GM12875 (cell line): ENCODE measurements around the gene HSD3B2.

Experiments
- H3K4me3 ChIP-seq: one replicate; pipeline ENCODE4 v1.5.1; 2011; ENCODE audit warnings: low read depth, low read length, control low read depth
- TF ChIP-seq, protein P1 (sequence below): IDR thresholded peaks from 2 replicates; pipeline ENCODE4 v1.5.1; 2011; ENCODE audit warnings: low read depth, mild to moderate bottlenecking, control low read depth, inconsistent platforms, low read length, moderate library complexity, borderline replicate concordance; ENCODE audit not compliant: insufficient read depth

HSD3B2 gene

GRCh38 chr1:119435052-119435451 is 20.1 kb downstream of the HSD3B2 start:
- TF ChIP-seq, protein P1, sequence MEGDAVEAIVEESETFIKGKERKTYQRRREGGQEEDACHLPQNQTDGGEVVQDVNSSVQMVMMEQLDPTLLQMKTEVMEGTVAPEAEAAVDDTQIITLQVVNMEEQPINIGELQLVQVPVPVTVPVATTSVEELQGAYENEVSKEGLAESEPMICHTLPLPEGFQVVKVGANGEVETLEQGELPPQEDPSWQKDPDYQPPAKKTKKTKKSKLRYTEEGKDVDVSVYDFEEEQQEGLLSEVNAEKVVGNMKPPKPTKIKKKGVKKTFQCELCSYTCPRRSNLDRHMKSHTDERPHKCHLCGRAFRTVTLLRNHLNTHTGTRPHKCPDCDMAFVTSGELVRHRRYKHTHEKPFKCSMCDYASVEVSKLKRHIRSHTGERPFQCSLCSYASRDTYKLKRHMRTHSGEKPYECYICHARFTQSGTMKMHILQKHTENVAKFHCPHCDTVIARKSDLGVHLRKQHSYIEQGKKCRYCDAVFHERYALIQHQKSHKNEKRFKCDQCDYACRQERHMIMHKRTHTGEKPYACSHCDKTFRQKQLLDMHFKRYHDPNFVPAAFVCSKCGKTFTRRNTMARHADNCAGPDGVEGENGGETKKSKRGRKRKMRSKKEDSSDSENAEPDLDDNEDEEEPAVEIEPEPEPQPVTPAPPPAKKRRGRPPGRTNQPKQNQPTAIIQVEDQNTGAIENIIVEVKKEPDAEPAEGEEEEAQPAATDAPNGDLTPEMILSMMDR: no peak
- no peak overlapping the region for H3K4me3 ChIP-seq

- H3K4me3 ChIP-seq: no peak overlapping the region
- TF ChIP-seq, protein P1: no peak
Observed at GRCh38 chr1:119438761-119439160, 23.8 kb downstream of the HSD3B2 start.

DNA sequence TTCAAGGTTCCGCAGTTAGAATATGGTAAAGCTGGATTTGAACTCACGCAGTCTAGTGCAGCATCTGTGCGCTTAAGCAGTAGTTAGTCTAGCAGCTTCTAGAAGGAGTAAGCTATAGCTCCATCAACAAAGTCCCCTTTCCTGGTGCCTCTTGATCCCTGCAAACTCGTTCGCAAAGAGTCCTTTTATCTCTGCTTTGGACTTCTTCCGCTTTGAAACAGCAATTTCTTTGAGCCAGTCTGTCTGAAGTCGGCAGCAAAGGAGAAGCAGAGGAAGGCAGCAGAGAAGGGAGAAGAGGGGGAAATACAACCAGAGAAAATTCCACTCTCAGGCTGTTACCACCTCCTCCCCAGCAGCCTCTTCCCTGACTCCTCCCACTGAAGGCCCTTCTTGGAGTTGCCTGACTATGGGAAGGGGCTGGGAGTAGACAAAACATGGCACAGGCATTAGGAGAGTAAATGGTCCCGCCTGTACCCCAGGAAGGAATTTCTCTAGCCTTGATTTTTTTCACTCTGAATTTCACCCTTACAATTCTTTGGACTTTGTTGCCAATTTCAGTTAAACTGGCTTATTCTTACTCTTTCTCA is 25.9 kb downstream of the HSD3B2 start:
- TF ChIP-seq, protein P1: no peak
- H3K4me3 ChIP-seq: no peak overlapping the region

DNA sequence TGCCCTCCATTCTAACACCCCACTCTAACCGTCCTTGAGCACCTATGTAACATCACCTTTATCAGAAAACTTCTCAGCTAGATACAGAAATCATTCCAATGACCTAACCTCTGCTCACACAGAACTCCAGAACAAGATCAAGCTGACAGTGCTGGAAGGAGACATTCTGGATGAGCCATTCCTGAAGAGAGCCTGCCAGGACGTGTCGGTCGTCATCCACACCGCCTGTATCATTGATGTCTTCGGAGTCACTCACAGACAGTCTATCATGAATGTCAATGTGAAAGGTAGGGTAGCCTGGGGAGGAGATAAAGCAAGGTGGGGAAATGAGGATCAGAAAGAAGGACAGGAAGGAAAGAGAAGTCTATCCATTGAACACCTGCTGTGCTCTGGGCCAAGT is 27.8 kb downstream of the HSD3B2 start:
- no peak overlapping the region for H3K4me3 ChIP-seq
- TF ChIP-seq, protein P1: no peak

DNA sequence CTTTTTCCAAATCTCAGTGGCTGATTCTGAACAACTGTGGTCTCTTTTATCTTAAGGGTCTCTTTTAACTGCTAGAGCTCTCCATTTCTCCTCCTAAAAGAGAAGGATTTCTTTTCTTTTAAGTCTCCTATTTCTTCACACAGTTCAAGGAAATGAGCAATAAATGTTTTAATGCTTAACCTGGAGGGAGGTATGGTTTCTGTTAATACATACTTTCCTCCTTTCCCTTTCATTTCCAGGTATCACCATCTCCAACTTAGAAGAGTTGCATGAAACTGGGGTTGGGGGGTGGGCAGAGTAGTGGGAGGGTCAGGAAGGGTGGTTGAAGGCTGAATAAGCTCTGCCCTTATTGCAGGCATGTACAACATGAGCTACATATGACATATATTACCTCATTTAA is 31.4 kb downstream of the HSD3B2 start:
- TF ChIP-seq, protein P1: no peak

GRCh38 chr1:119447344-119448126 is 32.6 kb downstream of the HSD3B2 start:
- TF ChIP-seq, protein P1: no peak
- no peak overlapping the region for H3K4me3 ChIP-seq

More for the DNA sequence above, 31.4 kb downstream of the HSD3B2 start:
- H3K4me3 ChIP-seq: no peak overlapping the region

DNA sequence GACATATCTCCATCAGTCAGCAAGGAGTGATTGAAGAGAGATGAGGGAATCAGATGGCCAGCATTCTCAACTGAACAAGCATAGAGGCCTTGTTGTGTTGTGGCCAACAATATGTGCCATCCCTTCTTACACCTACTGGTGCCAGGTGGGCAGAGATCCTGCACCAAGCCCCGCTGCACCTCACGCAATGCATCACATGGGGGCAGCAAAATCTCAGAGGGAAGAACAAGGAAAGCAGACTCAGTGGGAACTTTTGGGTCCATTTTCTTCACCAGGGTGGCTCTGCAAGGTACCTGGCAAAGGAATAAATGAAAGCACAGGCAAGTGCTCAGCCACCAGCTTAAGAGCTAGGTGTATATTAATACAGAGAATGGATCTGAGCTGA is 33.2 kb downstream of the HSD3B2 start:
- H3K4me3 ChIP-seq: no peak overlapping the region
- TF ChIP-seq, protein P1: peak; percentile 37; the same call in 1 of the 2 replicates
